GM12878 (cell line): ENCODE results near the gene FRZB. TPM values are rescaled to one million over a fixed set of nuclear protein-coding genes. Genes with fewer than 3 reads are reported as not detected.

ENCODE experiments used
- ATAC-seq: fragments of 200-7000 bp; cut with Tn5 transposase; 3 replicates; pipeline ENCODE4 v1.9.1; 2020; ENCODE audit warnings: mild to moderate bottlenecking, moderate library complexity
- BruUV-seq: library from RNA; stranded (reverse); fragments of 400-500 nt; replicated peaks from 2 replicates; lab custom pipeline; 2021; lab: Mats Ljungman, UMichigan
- CTCF ChIA-PET: fragments of 300-600 bp; sonication (Branson Sonifier 250); formaldehyde crosslinking; extraction: SDS; loops from one replicate; lab custom pipeline; 2021; ENCODE audit warnings: inconsistent platforms; lab: Yijun Ruan, JAX
- POLR2A ChIA-PET: fragments of 350-600 bp; formaldehyde crosslinking; extraction: SDS; loops from one replicate; lab custom pipeline; 2021; ENCODE audit warnings: inconsistent platforms; lab: Charles Lee
- RAD21 ChIA-PET: fragments of 300-600 bp; sonication (Branson Sonifier 250); formaldehyde crosslinking; loops from one replicate; lab custom pipeline; 2023; ENCODE audit warnings: antibody characterized with exemption; ENCODE audit not compliant: unreplicated experiment; lab: Charles Lee
- SMC1A ChIA-PET: fragments of 300-600 bp; sonication (Branson Sonifier 250); formaldehyde crosslinking; loops from one replicate; lab custom pipeline; 2023; ENCODE audit not compliant: unreplicated experiment, uncharacterized antibody; lab: Charles Lee
- DNase-seq: peaks from one replicate; pipeline ENCODE4 v3.0.0-alpha.2; 2011; ENCODE audit warnings: low read depth, low spot score
- FAIRE-seq: peaks from 3 replicates; lab custom pipeline; 2011; peaks lifted over from hg19 to GRCh38; lab: Jason Lieb, UNC
- H2AFZ ChIP-seq: 2 replicates; pipeline ENCODE4 v1.6.0; 2011; ENCODE audit warnings: low read depth, low read length, control low read depth; ENCODE audit not compliant: control insufficient read depth
- H3K27ac ChIP-seq: 2 replicates; pipeline ENCODE4 v1.5.1; 2011; ENCODE audit warnings: control low read depth; ENCODE audit not compliant: control insufficient read depth, insufficient read depth
- H3K27me3 ChIP-seq, 2 experiments: replicated peaks in 1 of 2; 2 replicates each; pipeline versions ENCODE4 v1.6.0 to v1.6.1; 2011; ENCODE audit warnings: low read length in 1 of 2; ENCODE audit not compliant: control insufficient read depth in 2 of 2, insufficient read depth in 2 of 2
- H3K36me3 ChIP-seq, 2 experiments: 2 replicates each; pipeline ENCODE4 v1.5.1; 2011; ENCODE audit warnings: low read length in 1 of 2; ENCODE audit not compliant: control insufficient read depth in 2 of 2, insufficient read depth in 2 of 2
- H3K4me1 ChIP-seq: 2 replicates; pipeline ENCODE4 v1.6.1; 2011; ENCODE audit warnings: mild to moderate bottlenecking, low read length, moderate library complexity, mixed read lengths; ENCODE audit not compliant: control insufficient read depth, insufficient read depth
- H3K4me2 ChIP-seq: 2 replicates; pipeline ENCODE4 v1.6.0; 2011; ENCODE audit warnings: control low read depth; ENCODE audit not compliant: control insufficient read depth, insufficient read depth
- H3K4me3 ChIP-seq: fragments of 200-600 bp; sonication (generic); 2 replicates; pipeline ENCODE4 v1.5.1; 2016
- H3K79me2 ChIP-seq: 2 replicates; pipeline ENCODE4 v1.6.0; 2011; ENCODE audit warnings: low read length; ENCODE audit not compliant: control insufficient read depth, insufficient read depth
- H3K9ac ChIP-seq: 2 replicates; pipeline ENCODE4 v1.8.0; 2011; ENCODE audit warnings: low read length, control low read depth, mixed read lengths; ENCODE audit not compliant: control insufficient read depth, insufficient read depth
- H3K9me3 ChIP-seq: replicated peaks from 3 replicates; pipeline ENCODE4 v1.5.1; 2011; ENCODE audit warnings: mild to moderate bottlenecking, low read length; ENCODE audit not compliant: control insufficient read depth, insufficient read depth
- H4K20me1 ChIP-seq: 2 replicates; pipeline ENCODE4 v1.6.0; 2011; ENCODE audit not compliant: control insufficient read depth, insufficient read depth
- ASH2L ChIP-seq: fragments of 300-600, 200-600 bp; sonication (generic); IDR thresholded peaks from 2 replicates; pipeline ENCODE4 v1.6.1; 2017; ENCODE audit warnings: low read depth, mild to moderate bottlenecking, borderline replicate concordance
- BCL3 ChIP-seq: IDR thresholded peaks from 2 replicates; pipeline ENCODE4 v1.6.1; 2011; ENCODE audit warnings: borderline replicate concordance, low read depth, mild to moderate bottlenecking, moderate library complexity, low read length; ENCODE audit not compliant: insufficient read depth, poor library complexity, severe bottlenecking
- CHD1 ChIP-seq: IDR thresholded peaks from 2 replicates; pipeline ENCODE4 v1.6.1; 2012; ENCODE audit warnings: low read depth, low read length, improper control_type of control experiment
- E4F1 ChIP-seq: fragments of 450-650 bp; IDR thresholded peaks from 2 replicates; pipeline ENCODE4 v1.6.1; 2018; ENCODE audit warnings: borderline replicate concordance, mild to moderate bottlenecking; ENCODE audit not compliant: partially characterized antibody
- EP300 ChIP-seq, 2 experiments: fragments of 150-350 bp in 1 of 2; IDR thresholded peaks; 2 replicates each; pipeline ENCODE4 v1.6.1; 2011 to 2012; ENCODE audit warnings: low read depth in 2 of 2, low read length in 2 of 2, borderline replicate concordance in 1 of 2, improper control_type of control experiment in 1 of 2, inconsistent platforms in 1 of 2; ENCODE audit not compliant: control insufficient read depth in 1 of 2
- GATAD2B ChIP-seq: fragments of 450-650 bp; conservative IDR thresholded peaks from 2 replicates; pipeline ENCODE4 v1.6.1; 2017; ENCODE audit warnings: low read depth, mild to moderate bottlenecking, moderate library complexity
- HDGF ChIP-seq: fragments of 450-650 bp; IDR thresholded peaks from 2 replicates; pipeline ENCODE4 v1.6.1; 2016; ENCODE audit warnings: antibody characterized with exemption
- POLR2A ChIP-seq: IDR thresholded peaks from 2 replicates; pipeline ENCODE4 v1.6.1; 2011; ENCODE audit warnings: low read depth, mild to moderate bottlenecking, low read length
- SPI1 ChIP-seq: IDR thresholded peaks from 2 replicates; pipeline ENCODE4 v1.6.1; 2011; ENCODE audit warnings: low read depth, mild to moderate bottlenecking, low read length, moderate library complexity, borderline replicate concordance; ENCODE audit not compliant: insufficient read depth
- WGBS: methylation state at CpG from one replicate; pipeline ENCODE4 v1.1.6; 2016; ENCODE audit warnings: low lambda C conversion rate; ENCODE audit not compliant: insufficient replicate concordance, insufficient coverage; ENCODE audit errors: missing lambda C conversion rate; 5-methylcytosine and 5-hydroxymethylcytosine counted together
- in situ Hi-C: fragments of 300-500 bp; cut with MboI; formaldehyde crosslinking; loops from 9 replicates; pipeline ENCODE4 v1.14.3; 2018; ENCODE audit warnings: mixed read lengths
- intact Hi-C: fragments of 100-400 bp; cut with micrococcal nuclease; formaldehyde crosslinking; loops from one replicate; pipeline ENCODE4 v1.14.2; 2022; ENCODE audit not compliant: unreplicated experiment
- polyA plus RNA-seq, 11 experiments: library from polyadenylated mRNA; depleted of rRNA in 4 of 11; unstranded in 6 of 11; stranded (reverse) in 5 of 11; fragments of >200 nt; fragmentation: Nextera tagmentation in 4 of 11; fragmentation: Illumina TruSeq in 1 of 11; extraction: Ambion mirVana in 4 of 11; extraction: Trizol in 1 of 11; gene quantifications; 1 replicate in 1 of 11; 2 replicates in 10 of 11; pipeline versions ENCODE4 v1.2.1 to v1.2.3, GENCODE V29; 2011 to 2016; ENCODE audit warnings: inconsistent platforms in 2 of 11, missing spikeins in 2 of 11, low read depth in 1 of 11
- total RNA-seq, 4 experiments: library from RNA; depleted of rRNA in 3 of 4; stranded (reverse); fragments of >200 nt in 3 of 4; fragmentation: Illumina TruSeq in 1 of 4; extraction: Trizol in 1 of 4; gene quantifications; 2 replicates each; pipeline versions ENCODE4 v1.2.1 to v1.2.3, GENCODE V29; 2013 to 2021
- TF ChIP-seq, protein P1 (sequence below): fragments of 450-650 bp; IDR thresholded peaks from 2 replicates; pipeline ENCODE4 v1.6.1; 2017; ENCODE audit warnings: mild to moderate bottlenecking, low read depth, inconsistent platforms; ENCODE audit not compliant: poor library complexity, severe bottlenecking

Gene FRZB
- total and polyA plus RNA-seq, 10 of the 15 experiments (the other 5 are each of a cell fraction or from before 2014, with no cell fraction given): 0.03 TPM; not detected in 9

GRCh38 chr2:182845794-182846417 lies 20.5 kb downstream of the FRZB start:
- H3K79me2 ChIP-seq: no peaks in the 10 kb centered on the region
- in situ Hi-C loops: no loop called here
- ChIA-PET POLR2A (no interaction called here), SMC1A (interaction anchor here (0.8 to 1.4 kb wide), 4 partner anchors 13 to 134 kb away, joined by 3 read pairs; no protein-coding TSS in a partner anchor), RAD21 (no interaction called here), CTCF (interaction anchor here (1.0 kb wide), 1 partner anchor 9 kb away, joined by 3 read pairs; no protein-coding TSS in a partner anchor)
- no peak overlapping the region for H3K4me3 ChIP-seq
- H3K9me3 ChIP-seq: no peaks in the 10 kb centered on the region
- H3K4me1 ChIP-seq: no peaks in the 10 kb centered on the region
- BruUV-seq: no TSS peak
- H3K27ac ChIP-seq: no peak overlapping the region
- H3K36me3 ChIP-seq: no peaks in the 10 kb centered on the region
- intact Hi-C loops: no loop called here
- ATAC-seq (no peak), DNase-seq (no peak), FAIRE-seq (no peak)
- H2AFZ ChIP-seq: no peak overlapping the region
- no peak overlapping the region for H3K4me2 ChIP-seq
- 61% methylated on average over 3 of the region's 3 CpGs for WGBS
- no peak overlapping the region for H3K9ac ChIP-seq
- no peaks in the 10 kb centered on the region for H4K20me1 ChIP-seq
- H3K27me3 ChIP-seq: no peaks in the 10 kb centered on the region; a peak in 1 of 4 replicates
- no peak for TF ChIP-seq GATAD2B
- no peak for TF ChIP-seq SPI1

DNA sequence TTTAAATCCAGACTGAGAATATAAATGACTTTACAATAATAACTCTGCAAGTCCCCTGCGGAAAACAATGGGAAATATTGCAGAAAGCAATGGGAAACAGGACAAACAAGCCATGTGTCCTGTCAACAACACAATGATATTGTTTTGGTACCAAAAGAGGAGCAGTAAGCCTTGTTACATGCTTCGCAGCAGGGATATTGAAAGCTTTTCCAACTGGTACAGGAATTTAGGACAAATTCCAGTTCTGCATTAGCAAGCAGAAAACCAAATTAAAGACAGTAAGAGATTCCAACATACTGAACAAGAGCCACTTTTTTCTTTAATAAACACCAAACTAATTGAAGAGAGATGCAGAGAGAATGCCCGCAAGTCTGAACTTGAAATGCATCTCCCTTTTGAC lies 30.0 kb downstream of the FRZB start:
- in situ Hi-C loops (no loop called here), intact Hi-C loops (no loop called here)
- 59% methylated on average over 3 of the region's 3 CpGs for WGBS
- ATAC-seq (no peak), FAIRE-seq (no peak), DNase-seq (no peak)
- SMC1A ChIA-PET: no interaction called here
- no TSS peak for BruUV-seq
- Histone ChIP-seq H4K20me1 (no peaks in the 10 kb centered on the region), H2AFZ (no peak overlapping the region), H3K4me3 (no peak overlapping the region), H3K9me3 (no peaks in the 10 kb centered on the region), H3K36me3 (no peaks in the 10 kb centered on the region), H3K27ac (no peak overlapping the region), H3K9ac (no peak overlapping the region), H3K79me2 (no peaks in the 10 kb centered on the region), H3K27me3 (no peaks in the 10 kb centered on the region; a peak in 1 of 4 replicates), H3K4me1 (no peaks in the 10 kb centered on the region), H3K4me2 (no peak overlapping the region)
- RAD21 ChIA-PET: no interaction called here
- POLR2A ChIA-PET: no interaction called here
- CTCF ChIA-PET: interaction anchor here (0.6 to 1.2 kb wide), 2 partner anchors 9 to 17 kb away, joined by 3 read pairs; no protein-coding TSS in a partner anchor
- TF ChIP-seq EP300 (IDR thresholded peaks at IDR 0.05; ENCODE audit: borderline replicate concordance in 1 of 2, control insufficient read depth in 1 of 2, low read depth in 2 of 2, low read length in 2 of 2): no peak
- no peak for TF ChIP-seq CHD1
- no peak for TF ChIP-seq POLR2A
- TF ChIP-seq, protein P1, sequence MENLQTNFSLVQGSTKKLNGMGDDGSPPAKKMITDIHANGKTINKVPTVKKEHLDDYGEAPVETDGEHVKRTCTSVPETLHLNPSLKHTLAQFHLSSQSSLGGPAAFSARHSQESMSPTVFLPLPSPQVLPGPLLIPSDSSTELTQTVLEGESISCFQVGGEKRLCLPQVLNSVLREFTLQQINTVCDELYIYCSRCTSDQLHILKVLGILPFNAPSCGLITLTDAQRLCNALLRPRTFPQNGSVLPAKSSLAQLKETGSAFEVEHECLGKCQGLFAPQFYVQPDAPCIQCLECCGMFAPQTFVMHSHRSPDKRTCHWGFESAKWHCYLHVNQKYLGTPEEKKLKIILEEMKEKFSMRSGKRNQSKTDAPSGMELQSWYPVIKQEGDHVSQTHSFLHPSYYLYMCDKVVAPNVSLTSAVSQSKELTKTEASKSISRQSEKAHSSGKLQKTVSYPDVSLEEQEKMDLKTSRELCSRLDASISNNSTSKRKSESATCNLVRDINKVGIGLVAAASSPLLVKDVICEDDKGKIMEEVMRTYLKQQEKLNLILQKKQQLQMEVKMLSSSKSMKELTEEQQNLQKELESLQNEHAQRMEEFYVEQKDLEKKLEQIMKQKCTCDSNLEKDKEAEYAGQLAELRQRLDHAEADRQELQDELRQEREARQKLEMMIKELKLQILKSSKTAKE: no peak
- no peak for TF ChIP-seq ASH2L
- TF ChIP-seq BCL3: no peak
- no peak for TF ChIP-seq HDGF
- TF ChIP-seq E4F1: no peak
